Lung microvascular endothelial cell (primary cell): ENCODE results near the gene RUNX2. TPM values are rescaled to one million over a fixed set of nuclear protein-coding genes. Genes with fewer than 3 reads are reported as not detected.

Source experiments
- DNase-seq, 2 donors: peaks; one replicate each; pipeline versions ENCODE4 v3.0.0 to v3.0.0-alpha.2; 2010; ENCODE audit warnings: low read depth in 2 of 2
- total RNA-seq: library from RNA; depleted of rRNA; stranded (reverse); fragments of >200 nt; gene quantifications from 2 replicates; pipeline ENCODE4 v1.2.1, GENCODE V29; 2014

The RUNX2 gene
- total RNA-seq, 1 donor from 2014 or later, result not detected

- DNase-seq, result no peak
Measured at GRCh38 chr6:45689926-45690615, 361.9 kb downstream of the RUNX2 start.

GRCh38 chr6:45690846-45691245, 362.7 kb downstream of the RUNX2 start:
- DNase-seq, result no peak

- no peak for DNase-seq
Measured at GRCh38 chr6:45691426-45691825, 363.3 kb downstream of the RUNX2 start.

- no peak for DNase-seq
Measured at GRCh38 chr6:45692021-45692420, 363.9 kb downstream of the RUNX2 start.

GRCh38 chr6:45696738-45697137, 368.6 kb downstream of the RUNX2 start:
- no peak for DNase-seq

- DNase-seq, result peak in 1 of 2 donors; percentile 69
Measured at GRCh38 chr6:45697605-45698004, 369.5 kb downstream of the RUNX2 start.

- no peak for DNase-seq
Measured at GRCh38 chr6:45698046-45698445, 369.9 kb downstream of the RUNX2 start.

- DNase-seq, result no peak
Measured at GRCh38 chr6:45699663-45700062, 371.5 kb downstream of the RUNX2 start.

GRCh38 chr6:45702849-45703739, 375.0 kb downstream of the RUNX2 start:
- no peak for DNase-seq

GRCh38 chr6:45704056-45704800, 376.1 kb downstream of the RUNX2 start:
- DNase-seq, result no peak

GRCh38 chr6:45705137-45705855, 377.2 kb downstream of the RUNX2 start:
- no peak for DNase-seq

- no peak for DNase-seq
Measured at GRCh38 chr6:45706319-45706718, 378.2 kb downstream of the RUNX2 start.

GRCh38 chr6:45707176-45707575, 379.0 kb downstream of the RUNX2 start:
- DNase-seq, result no peak

GRCh38 chr6:45709781-45710220, 381.7 kb downstream of the RUNX2 start:
- DNase-seq, result no peak

GRCh38 chr6:45710304-45710821, 382.2 kb downstream of the RUNX2 start:
- DNase-seq, result no peak

GRCh38 chr6:45712076-45712475, 383.9 kb downstream of the RUNX2 start:
- DNase-seq, result no peak

- DNase-seq, result no peak
Measured at GRCh38 chr6:45712786-45713185, 384.7 kb downstream of the RUNX2 start.
